Esophagus mucosa (tissue), 1 donor: ENCODE measurements around the gene UBE2G1. TPM values are rescaled to one million over a fixed set of nuclear protein-coding genes. Genes with fewer than 3 reads are reported as not detected.
"Not testable (repeated sequence)": the region's sequence is repeated elsewhere in the genome, so short reads cannot be mapped to it uniquely, and the experiment has no call there.

ENCODE experiments used
- ATAC-seq: fragments of 200-7000 bp; cut with Tn5 transposase; one replicate; pipeline ENCODE4 v1.9.1; 2020
- total RNA-seq: library from RNA; stranded (reverse); gene quantifications from one replicate; pipeline ENCODE4 v1.2.4, GENCODE V29; 2023
- donor health status: DM: yes; HTN: yes; CAD: no.

The UBE2G1 gene
- total RNA-seq, 1 donor from 2014 or later: 93.4 TPM

DNA sequence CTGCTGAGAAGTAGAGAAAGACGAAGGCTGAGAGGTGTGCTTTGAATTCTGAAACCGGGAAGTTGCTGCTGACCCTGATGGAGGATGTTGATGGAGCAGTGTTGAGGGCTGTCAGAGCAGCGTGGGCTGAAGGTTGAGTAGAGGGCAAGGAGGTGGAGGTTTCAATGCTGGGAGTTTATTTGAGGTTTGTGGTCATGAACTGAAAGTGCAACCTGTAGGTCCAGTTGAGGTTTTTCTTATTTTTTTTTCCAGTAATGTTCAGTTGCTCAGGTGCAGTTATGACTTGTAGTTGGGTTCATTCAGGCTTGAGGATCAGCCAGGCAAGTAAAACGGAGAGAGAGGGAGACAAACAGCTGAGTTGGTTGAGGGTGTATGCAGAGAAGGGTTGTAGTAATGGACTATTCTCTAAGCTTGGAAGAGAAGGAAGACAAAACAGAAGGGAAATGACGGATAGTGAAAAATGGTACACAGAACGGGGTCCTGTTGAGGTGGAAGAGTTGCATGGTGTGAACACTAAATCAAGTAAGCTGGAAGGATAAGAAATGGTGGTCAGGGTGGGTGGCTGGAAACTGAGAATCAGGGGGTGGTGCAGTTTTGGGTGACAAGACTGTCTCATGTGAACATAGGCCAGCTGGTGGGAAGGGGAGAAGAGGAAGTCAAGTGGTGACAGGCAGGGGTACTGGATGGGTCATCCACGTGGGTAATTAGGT, 8.7 kb upstream of the UBE2G1 start:
- peak; percentile 23 for ATAC-seq

GRCh38 chr17:4369557-4370230, 3.2 kb upstream of the UBE2G1 start:
- no peak for ATAC-seq

- no peak for ATAC-seq
These were observed 1.9 kb upstream of the UBE2G1 start for GRCh38 chr17:4368341-4368740.

DNA sequence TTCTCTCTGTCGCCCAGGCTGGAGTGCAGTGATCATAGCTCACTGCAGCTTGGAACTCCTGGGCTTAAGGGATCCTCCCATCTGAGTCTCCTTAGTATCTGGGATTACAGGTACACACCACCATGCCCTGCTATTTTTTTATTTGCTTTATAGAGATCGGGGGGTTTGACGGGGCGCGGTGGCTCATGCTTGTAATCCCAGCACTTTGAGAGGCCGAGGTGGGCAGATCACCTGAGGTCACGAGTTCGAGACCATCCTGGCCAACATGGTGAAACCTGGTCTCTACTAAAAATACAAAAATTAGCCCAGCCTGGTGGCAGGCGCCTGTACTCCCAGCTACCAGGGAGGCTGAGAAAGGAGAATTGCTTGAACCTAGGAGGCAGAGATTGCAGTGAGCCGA, 702 bp upstream of the UBE2G1 start:
- ATAC-seq: not testable (repeated sequence)

DNA sequence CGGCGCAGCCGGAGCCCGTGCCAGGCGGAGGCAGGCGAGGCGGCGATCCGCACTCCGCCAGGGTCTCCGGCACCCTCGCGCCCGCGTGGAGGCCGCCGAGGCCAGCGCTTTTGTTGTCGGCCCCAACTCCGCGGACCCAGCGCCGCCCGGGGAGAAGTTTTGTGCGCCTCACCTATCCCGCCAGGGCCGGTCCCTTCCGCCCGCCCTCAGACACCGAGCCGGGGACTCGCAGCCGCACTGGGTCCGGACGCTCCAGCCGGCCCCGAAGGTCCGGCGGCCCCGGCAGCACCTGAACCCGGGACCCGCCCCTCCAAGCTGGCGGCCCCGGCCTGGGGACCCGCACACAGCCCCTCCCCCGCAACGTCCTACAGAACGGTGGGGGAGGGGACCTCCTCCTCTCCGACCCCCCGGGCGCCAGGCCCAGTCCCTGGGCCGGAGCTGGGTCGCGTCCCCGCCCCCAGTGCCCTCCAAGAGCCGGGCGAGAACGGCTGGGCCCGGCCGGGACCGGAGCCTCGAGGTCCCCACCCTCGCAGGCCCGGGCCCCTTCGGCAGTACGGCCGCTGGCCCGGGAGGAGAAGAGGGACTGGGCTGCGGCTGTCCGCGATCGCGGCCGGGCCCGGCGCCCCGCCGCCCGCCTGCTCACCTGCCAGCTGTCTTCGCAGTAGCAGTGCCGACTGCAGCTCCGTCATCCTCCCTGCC, 698 bp downstream of the UBE2G1 start:
- ATAC-seq: peak; percentile 23

GRCh38 chr17:4365103-4365627, 1.3 kb downstream of the UBE2G1 start:
- peak; percentile 80 for ATAC-seq

DNA sequence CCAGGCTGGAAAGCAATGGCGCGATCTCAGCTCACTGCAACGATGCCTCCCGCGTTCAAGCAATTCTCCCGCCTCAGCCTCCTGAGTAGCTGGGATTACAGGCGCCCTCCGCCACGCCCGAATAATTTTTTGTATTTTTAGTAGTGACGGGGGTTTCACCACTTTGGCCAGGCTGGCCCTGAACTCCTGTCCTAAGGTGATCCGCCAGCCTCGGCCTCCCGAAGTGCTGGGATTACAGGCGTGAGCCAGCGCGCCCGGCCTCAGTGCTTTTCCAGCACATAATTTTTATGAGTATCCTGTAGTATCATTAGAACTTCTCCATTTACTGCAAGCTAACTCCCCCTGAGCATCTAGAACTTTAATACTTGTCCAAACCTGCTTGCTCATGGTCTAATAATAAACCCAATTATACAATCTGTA, 1.8 kb downstream of the UBE2G1 start:
- ATAC-seq: no peak

DNA sequence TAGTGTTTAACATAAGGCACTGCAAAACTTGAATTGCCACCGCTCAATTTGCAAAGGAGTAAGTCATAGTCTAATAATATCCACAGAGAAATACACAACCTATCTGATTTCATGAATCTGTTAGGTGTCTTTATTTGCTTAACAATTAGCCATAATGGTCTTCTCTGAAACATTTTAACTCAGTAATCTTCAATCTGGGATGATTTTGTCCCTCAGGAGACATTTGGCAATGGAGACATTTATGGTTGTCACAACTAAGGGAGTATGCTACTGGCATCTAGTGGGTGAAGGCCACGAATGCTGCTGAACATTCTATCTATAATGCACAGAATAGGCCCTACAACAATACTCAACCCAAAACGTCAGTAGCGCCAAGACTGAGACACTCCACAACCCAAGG, 4.3 kb downstream of the UBE2G1 start:
- no peak for ATAC-seq

DNA sequence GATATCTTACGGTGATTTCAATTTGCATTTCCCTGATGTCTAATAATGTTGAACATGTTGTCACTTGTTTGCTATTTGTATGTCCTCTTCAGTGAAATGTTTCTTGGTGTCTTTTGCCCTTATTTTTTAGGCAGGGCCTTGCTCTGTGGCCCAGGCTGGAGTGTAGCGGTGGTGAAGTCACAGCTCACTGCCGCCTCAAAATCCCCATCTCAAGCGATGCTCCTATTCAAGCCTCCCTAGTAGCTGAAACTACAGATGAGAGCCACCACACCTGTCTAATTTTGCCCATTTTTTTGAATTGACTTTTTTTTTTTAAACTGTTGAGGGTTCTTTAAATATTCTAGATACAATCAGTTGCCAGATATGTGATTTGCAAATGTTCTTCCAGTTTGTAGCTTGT, 8.3 kb downstream of the UBE2G1 start:
- peak; percentile 12 for ATAC-seq

- no peak for ATAC-seq
These were observed 8.8 kb downstream of the UBE2G1 start for GRCh38 chr17:4357671-4358070.

- ATAC-seq: no peak
These were observed 9.3 kb downstream of the UBE2G1 start for GRCh38 chr17:4357030-4357628.

- ATAC-seq: peak; percentile 22
These were observed 11.5 kb downstream of the UBE2G1 start for GRCh38 chr17:4354862-4355514.

DNA sequence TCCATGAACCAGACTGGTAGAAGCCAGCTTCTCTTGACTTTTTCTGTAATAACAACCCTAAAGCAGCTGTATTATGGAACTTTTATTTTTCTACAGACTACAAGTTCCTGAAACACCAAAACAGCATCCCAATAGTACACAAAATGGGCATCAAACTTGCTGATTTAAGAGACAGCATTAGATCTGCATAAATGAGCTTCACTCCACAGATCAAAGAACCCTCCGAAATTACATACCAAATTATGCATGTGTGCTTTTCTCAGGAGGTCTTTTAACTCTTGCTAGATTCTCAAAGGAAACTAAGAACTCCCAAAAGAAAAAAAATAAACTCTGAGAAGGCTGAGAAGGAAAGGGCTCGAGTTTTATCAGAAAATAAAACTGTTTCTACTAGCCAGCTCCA, 12.3 kb downstream of the UBE2G1 start:
- no peak for ATAC-seq

- ATAC-seq: not testable (repeated sequence)
These were observed 16.3 kb downstream of the UBE2G1 start for GRCh38 chr17:4350214-4350613.

- ATAC-seq: no peak
These were observed 20.8 kb downstream of the UBE2G1 start for GRCh38 chr17:4345581-4346252.

DNA sequence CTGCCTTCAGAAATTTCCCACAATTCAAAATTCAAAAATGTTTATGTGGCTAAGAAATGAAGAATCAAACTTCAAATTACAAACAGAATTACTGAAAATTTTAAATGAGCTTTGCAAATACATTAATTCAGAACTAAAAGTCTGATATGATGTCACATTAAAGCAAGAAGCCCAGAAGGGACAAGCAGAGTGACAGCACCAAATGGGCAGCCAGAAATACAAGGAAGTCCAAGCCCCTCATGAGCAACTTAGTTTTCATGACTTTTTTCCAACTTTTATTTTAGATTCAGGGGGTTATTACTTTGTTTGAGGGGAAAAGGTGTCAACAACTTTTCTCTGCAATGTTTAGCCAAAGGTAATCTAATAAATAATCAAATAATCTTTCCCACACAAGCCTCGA, 21.5 kb downstream of the UBE2G1 start:
- ATAC-seq: no peak

GRCh38 chr17:4342535-4342934, 23.9 kb downstream of the UBE2G1 start:
- ATAC-seq: peak; percentile 76

GRCh38 chr17:4341616-4341977, 24.9 kb downstream of the UBE2G1 start:
- ATAC-seq: no peak

DNA sequence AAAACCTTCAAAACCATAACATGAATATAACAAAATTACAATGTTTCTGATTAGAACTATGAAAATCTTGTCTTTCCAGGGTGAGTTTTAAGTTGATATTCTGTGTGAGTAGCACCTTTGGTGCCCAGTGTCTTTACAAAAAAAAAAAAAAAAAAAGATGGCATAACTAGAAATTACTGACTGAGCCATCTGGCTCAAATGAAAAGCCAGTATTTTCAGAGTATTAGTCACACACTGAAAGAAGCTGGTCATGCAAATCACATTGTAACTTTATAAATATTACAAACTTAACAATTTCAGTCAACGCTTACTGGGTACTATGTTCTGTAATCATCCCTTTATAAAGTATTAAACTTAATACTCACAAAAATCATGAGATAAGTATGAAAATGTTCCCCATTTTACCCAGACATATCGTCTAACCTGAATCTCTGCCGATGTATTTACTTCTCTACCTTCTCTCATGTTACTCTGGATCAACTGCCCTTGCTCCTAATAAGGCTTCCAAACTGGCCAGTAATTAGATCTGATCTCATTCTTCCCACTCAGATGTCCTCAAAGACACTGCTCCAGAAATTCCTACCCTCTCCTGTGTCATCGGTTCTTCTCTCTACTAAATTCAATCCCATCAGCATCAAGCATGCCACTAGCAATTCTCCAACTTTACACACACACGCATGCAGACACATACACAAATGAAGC, 25.4 kb downstream of the UBE2G1 start:
- ATAC-seq: no peak

DNA sequence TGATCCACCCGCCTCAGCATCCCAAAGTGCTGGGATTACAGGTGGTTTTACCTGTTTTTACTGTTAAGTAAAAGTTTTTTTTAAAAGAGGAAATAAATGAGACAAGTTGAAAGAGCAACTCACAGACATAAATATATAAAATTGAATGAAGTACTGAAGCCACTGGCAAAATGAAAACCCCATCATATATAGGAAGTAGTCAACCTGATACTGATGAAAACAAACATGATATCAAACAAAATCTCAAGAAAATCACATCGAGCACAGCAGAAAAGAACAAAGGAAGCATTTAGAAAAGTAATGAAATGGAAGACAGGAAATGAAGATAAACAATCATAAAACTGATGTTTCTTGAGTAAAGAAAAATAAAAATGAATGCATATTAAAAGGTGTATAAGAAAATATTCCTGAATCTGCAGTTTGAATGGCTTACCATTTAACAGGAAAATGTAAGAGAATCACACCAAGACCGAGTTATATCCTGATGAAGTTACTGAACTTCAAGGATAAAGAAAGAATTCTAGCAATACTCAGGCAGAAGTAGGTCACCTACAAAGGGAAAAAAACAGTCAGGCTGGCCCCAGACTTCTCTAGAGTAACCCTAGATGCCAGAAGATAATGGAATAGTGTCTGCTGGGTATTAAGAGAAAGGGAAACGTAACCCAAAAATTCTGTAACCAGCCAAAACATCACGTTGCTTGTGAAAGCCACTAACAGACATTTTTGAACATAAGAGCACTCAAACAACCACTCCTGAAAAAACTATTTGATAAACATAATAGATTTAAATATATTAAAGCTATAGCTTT, 31.5 kb downstream of the UBE2G1 start:
- ATAC-seq: no peak
